GM18505 (cell line): ENCODE data around the gene SLC9A9.

Experiments used
- ATAC-seq: cut with Tn5 transposase; IDR thresholded peaks from one replicate; pipeline ENCODE4 v1.9.1; 2021; ENCODE audit not compliant: unreplicated experiment
- POLR2A ChIP-seq: IDR thresholded peaks from 4 replicates; pipeline ENCODE4 v1.6.1; 2011; ENCODE audit warnings: borderline replicate concordance; ENCODE audit not compliant: insufficient read depth, insufficient read length; ENCODE audit errors: extremely low read depth

Gene SLC9A9

DNA sequence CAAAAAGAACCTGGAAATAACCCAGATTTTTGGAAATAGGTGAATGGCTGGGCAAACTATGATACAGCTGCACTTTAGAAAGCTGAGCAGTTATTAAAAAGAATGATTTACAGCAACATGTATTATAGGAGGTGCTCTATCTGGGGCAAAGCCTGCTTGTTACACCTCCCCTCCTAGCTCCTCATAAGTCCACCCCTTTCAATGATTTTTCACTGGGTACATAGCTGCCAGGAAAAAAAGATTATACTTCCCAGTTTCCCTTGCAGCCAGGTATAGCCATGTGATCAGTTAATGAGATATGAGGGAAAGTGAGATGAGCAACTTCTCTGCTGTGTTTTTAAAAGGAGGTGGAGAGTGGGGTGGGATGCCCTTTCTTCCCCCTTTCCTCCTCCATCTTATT lies 631.0 kb downstream of the SLC9A9 start:
- TF ChIP-seq POLR2A, result no peak
- ATAC-seq, result no peak

DNA sequence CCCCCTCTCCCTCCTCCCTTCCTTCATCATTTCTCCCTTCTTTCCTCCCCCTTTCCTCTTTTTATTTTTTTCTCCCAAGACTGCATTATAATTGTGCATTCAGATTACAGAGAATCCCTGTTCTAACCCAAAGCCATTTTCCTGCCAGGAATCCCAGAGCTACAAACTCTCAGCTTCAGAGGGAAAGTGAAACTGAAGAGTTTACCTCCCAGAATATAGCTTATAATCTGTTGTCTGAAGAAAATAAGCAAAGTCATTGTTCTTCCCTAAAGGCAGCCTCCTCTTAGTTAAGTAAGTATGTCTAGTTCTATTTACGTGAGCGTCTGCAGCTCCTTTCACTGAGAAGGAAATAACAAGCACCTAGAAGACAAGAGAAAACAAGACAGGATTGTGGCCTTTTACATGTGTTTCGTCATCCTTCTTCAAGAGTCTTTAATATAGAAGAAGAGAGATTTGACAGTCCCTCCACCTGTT lies 631.5 kb downstream of the SLC9A9 start:
- ATAC-seq, result no peak
- TF ChIP-seq POLR2A, result no peak
